Caco-2 (cell line): ENCODE data around the gene PTAFR. TPM values are rescaled to one million over a fixed set of nuclear protein-coding genes. Genes with fewer than 3 reads are reported as not detected.

ENCODE experiments used
- BruUV-seq: library from RNA; stranded (reverse); fragments of 400-500 nt; replicated peaks from 2 replicates; lab custom pipeline; 2021; lab: Mats Ljungman, UMichigan
- CTCF ChIA-PET: fragments of 300-600 bp; sonication (Branson Sonifier 250); formaldehyde crosslinking; loops from one replicate; lab custom pipeline; 2022; ENCODE audit warnings: antibody characterized with exemption; lab: Charles Lee
- POLR2A ChIA-PET: fragments of 300-600 bp; sonication (Branson Sonifier 250); formaldehyde crosslinking; loops from one replicate; lab custom pipeline; 2022; ENCODE audit warnings: antibody characterized with exemption; lab: Charles Lee
- DNase-seq, 2 experiments: peaks; one replicate each; pipeline versions ENCODE4 v3.0.0 to v3.0.0-alpha.2; 2020 to 2022
- H3K27me3 ChIP-seq: replicated peaks from 2 replicates; pipeline ENCODE4 v1.6.0; 2011; ENCODE audit warnings: low read length; ENCODE audit not compliant: control insufficient read depth, insufficient read depth
- H3K36me3 ChIP-seq: 2 replicates; pipeline ENCODE4 v1.5.1; 2011; ENCODE audit warnings: low read length; ENCODE audit not compliant: control insufficient read depth, insufficient read depth
- H3K4me1 ChIP-seq: fragments of 250-450 bp; sonication (Bioruptor Pico); 2 replicates; pipeline ENCODE4 v1.5.1; 2020; ENCODE audit warnings: mild to moderate bottlenecking
- H3K4me3 ChIP-seq: 2 replicates; pipeline ENCODE4 v1.5.1; 2011; ENCODE audit warnings: low read depth, mild to moderate bottlenecking, control low read depth, low read length
- H3K9me3 ChIP-seq: fragments of 250-450 bp; sonication (Bioruptor Pico); 2 replicates; pipeline ENCODE4 v1.5.1; 2020; ENCODE audit warnings: mild to moderate bottlenecking, moderate library complexity
- H3K27ac Mint-ChIP-seq: one replicate; pipeline ENCODE4 v1.8.0; 2022; ENCODE audit warnings: mixed read lengths; ENCODE audit not compliant: unreplicated experiment
- H3K27me3 Mint-ChIP-seq: one replicate; pipeline ENCODE4 v1.8.0; 2022; ENCODE audit warnings: mixed read lengths; ENCODE audit not compliant: insufficient read depth, unreplicated experiment
- H3K36me3 Mint-ChIP-seq: one replicate; pipeline ENCODE4 v1.8.0; 2022; ENCODE audit warnings: mild to moderate bottlenecking, mixed read lengths; ENCODE audit not compliant: insufficient read depth, unreplicated experiment
- H3K4me1 Mint-ChIP-seq: one replicate; pipeline ENCODE4 v1.8.0; 2022; ENCODE audit warnings: low read depth, mixed read lengths; ENCODE audit not compliant: unreplicated experiment
- H3K4me3 Mint-ChIP-seq: one replicate; pipeline ENCODE4 v1.8.0; 2022; ENCODE audit warnings: mild to moderate bottlenecking, moderate library complexity, mixed read lengths; ENCODE audit not compliant: unreplicated experiment
- H3K9me3 Mint-ChIP-seq: one replicate; pipeline ENCODE4 v1.8.0; 2022; ENCODE audit warnings: mixed read lengths; ENCODE audit not compliant: unreplicated experiment
- intact Hi-C: fragments of 100-400 bp; cut with micrococcal nuclease; formaldehyde crosslinking; loops from one replicate; pipeline ENCODE4 v1.10.0; 2022; ENCODE audit not compliant: unreplicated experiment
- total RNA-seq: library from RNA; stranded (reverse); gene quantifications from 2 replicates; pipeline ENCODE4 v1.2.3, GENCODE V29; 2022
- TF ChIP-seq, protein P1 (sequence below), 2 experiments: fragments of 200-600 bp in 1 of 2; IDR thresholded peaks; 1 replicate in 1 of 2; 2 replicates in 1 of 2; pipeline versions ENCODE4 v1.5.1 to v1.8.0; 2011 to 2022; ENCODE audit warnings: antibody characterized with exemption in 1 of 2, control low read depth in 1 of 2, inconsistent platforms in 1 of 2, low read depth in 1 of 2, low read length in 1 of 2, mild to moderate bottlenecking in 1 of 2, moderate library complexity in 1 of 2; ENCODE audit not compliant: insufficient read depth in 1 of 2, severe bottlenecking in 1 of 2, unreplicated experiment in 1 of 2

PTAFR gene
- total RNA-seq, 1 experiment from 2014 or later = 0.32 TPM

DNA sequence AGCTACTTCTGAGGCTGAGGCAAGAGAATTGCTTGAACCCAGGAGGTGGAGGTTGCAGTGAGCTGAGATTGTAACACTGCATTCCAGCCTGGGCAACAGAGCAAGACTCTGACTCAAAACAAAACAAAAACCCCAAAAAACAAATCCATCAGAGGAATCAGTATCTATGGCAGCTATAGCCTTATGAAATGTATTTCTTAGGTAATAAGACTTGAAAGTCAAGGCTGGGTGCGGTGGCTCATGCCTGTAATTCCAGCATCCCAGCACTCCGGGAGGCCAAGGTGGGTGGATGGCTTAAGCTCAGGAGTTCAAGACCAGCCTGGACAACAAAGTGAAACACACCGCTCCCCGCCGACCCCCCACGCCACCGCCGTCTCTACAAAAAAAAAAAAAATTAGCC lies 56.9 kb downstream of the PTAFR start:
- POLR2A ChIA-PET = no interaction called here
- H3K9me3 ChIP-seq = no peaks in the 10 kb centered on the region
- Mint-ChIP-seq H3K27me3 (no peaks in the 10 kb centered on the region), H3K4me3 (no peak overlapping the region), H3K36me3 (no peaks in the 10 kb centered on the region), H3K27ac (no peak overlapping the region), H3K4me1 (no peaks in the 10 kb centered on the region), H3K9me3 (no peaks in the 10 kb centered on the region)
- no TSS peak for BruUV-seq
- H3K27me3 ChIP-seq = no peaks in the 10 kb centered on the region
- no peaks in the 10 kb centered on the region for H3K36me3 ChIP-seq
- DNase-seq = no peak
- H3K4me1 ChIP-seq = no peaks in the 10 kb centered on the region
- TF ChIP-seq, protein P1, sequence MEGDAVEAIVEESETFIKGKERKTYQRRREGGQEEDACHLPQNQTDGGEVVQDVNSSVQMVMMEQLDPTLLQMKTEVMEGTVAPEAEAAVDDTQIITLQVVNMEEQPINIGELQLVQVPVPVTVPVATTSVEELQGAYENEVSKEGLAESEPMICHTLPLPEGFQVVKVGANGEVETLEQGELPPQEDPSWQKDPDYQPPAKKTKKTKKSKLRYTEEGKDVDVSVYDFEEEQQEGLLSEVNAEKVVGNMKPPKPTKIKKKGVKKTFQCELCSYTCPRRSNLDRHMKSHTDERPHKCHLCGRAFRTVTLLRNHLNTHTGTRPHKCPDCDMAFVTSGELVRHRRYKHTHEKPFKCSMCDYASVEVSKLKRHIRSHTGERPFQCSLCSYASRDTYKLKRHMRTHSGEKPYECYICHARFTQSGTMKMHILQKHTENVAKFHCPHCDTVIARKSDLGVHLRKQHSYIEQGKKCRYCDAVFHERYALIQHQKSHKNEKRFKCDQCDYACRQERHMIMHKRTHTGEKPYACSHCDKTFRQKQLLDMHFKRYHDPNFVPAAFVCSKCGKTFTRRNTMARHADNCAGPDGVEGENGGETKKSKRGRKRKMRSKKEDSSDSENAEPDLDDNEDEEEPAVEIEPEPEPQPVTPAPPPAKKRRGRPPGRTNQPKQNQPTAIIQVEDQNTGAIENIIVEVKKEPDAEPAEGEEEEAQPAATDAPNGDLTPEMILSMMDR (IDR thresholded peaks at IDR 0.05; ENCODE audit: insufficient read depth in 1 of 2, low read depth in 1 of 2, low read length in 1 of 2, severe bottlenecking in 1 of 2, unreplicated experiment in 1 of 2) = no peak
- intact Hi-C loops = no loop called here
- CTCF ChIA-PET = no interaction called here
- H3K4me3 ChIP-seq = no peak overlapping the region

DNA sequence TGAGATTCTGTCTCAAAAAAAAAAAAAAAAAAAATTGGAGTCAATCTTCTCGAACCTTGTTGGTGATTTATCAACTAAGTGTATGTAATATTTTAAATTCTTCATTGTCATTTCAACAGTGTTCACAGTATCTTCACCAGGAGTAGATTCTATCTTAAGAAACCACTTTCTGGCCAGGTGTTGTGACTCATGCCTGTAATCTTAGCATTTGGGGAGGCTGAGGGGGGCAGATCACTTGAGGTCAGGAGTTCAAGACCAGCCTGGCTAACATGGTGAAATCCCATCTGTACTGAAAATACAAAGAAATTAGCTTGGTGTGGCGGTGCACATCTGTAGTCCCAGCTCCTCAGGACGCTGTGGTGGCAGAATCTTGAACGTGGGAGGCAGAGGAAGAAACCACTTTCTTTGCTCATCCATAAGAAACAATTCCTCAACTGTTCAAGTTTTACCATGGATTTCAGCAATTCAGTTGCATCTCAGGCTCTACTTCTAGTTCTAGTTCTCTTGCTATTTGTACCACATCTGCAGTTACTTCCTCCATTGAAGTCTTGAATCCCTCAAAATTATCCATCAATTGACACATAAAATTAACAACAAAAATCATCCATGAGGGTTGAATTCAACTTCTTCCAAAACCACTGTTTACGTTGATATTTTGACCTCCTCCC lies 57.7 kb downstream of the PTAFR start:
- no peaks in the 10 kb centered on the region for H3K4me1 ChIP-seq
- POLR2A ChIA-PET = no interaction called here
- DNase-seq = no peak
- no peaks in the 10 kb centered on the region for H3K36me3 Mint-ChIP-seq
- no peak overlapping the region for H3K4me3 Mint-ChIP-seq
- no peaks in the 10 kb centered on the region for H3K27me3 ChIP-seq
- intact Hi-C loops = no loop called here
- no peaks in the 10 kb centered on the region for H3K9me3 ChIP-seq
- TF ChIP-seq, protein P1 (IDR thresholded peaks at IDR 0.05; ENCODE audit: insufficient read depth in 1 of 2, low read depth in 1 of 2, low read length in 1 of 2, severe bottlenecking in 1 of 2, unreplicated experiment in 1 of 2) = no peak
- H3K4me3 ChIP-seq = no peak overlapping the region
- H3K27me3 Mint-ChIP-seq = no peaks in the 10 kb centered on the region
- H3K4me1 Mint-ChIP-seq = no peaks in the 10 kb centered on the region
- H3K9me3 Mint-ChIP-seq = no peaks in the 10 kb centered on the region
- H3K27ac Mint-ChIP-seq = no peak overlapping the region
- CTCF ChIA-PET = no interaction called here
- BruUV-seq = no TSS peak
- H3K36me3 ChIP-seq = no peaks in the 10 kb centered on the region

DNA sequence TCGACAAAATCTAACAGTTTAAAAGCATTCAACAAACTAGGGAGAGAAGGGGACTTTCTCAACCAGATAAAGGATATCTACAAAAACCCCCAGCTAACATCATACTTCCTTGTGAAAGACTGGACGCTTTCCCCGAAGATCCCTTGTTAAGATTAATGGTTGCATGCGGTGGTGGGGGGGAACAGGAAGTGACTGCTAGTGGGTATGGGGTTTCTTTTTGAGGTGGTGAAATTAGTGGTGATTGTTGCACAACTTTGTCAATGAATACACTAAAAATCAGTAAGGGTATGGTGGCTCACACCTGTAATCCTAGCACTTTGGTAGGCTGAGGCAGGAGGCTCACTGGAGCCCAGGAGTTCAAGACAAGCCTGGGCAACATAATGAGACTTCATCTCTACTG lies 61.2 kb downstream of the PTAFR start:
- no peaks in the 10 kb centered on the region for H3K36me3 ChIP-seq
- ChIA-PET CTCF (no interaction called here), POLR2A (no interaction called here)
- Mint-ChIP-seq H3K27me3 (no peaks in the 10 kb centered on the region), H3K4me3 (no peak overlapping the region), H3K36me3 (no peaks in the 10 kb centered on the region), H3K9me3 (no peaks in the 10 kb centered on the region), H3K27ac (no peak overlapping the region), H3K4me1 (no peaks in the 10 kb centered on the region)
- no peaks in the 10 kb centered on the region for H3K27me3 ChIP-seq
- H3K4me3 ChIP-seq = no peak overlapping the region
- no peaks in the 10 kb centered on the region for H3K9me3 ChIP-seq
- TF ChIP-seq, protein P1 (IDR thresholded peaks at IDR 0.05; ENCODE audit: insufficient read depth in 1 of 2, low read depth in 1 of 2, low read length in 1 of 2, severe bottlenecking in 1 of 2, unreplicated experiment in 1 of 2) = no peak
- DNase-seq = no peak
- intact Hi-C loops = no loop called here
- no TSS peak for BruUV-seq
- H3K4me1 ChIP-seq = no peaks in the 10 kb centered on the region
